PC-9 (cell line): ENCODE results near the gene CEBPZ. TPM values are rescaled to one million over a fixed set of nuclear protein-coding genes. Genes with fewer than 3 reads are reported as not detected.

ENCODE experiments used
- BruUV-seq: library from RNA; stranded (reverse); fragments of 400-500 nt; replicated peaks from 2 replicates; lab custom pipeline; 2021; lab: Mats Ljungman, UMichigan
- CTCF ChIA-PET: fragments of 300-600 bp; sonication (Branson Sonifier 250); formaldehyde crosslinking; loops from one replicate; lab custom pipeline; 2022; ENCODE audit warnings: antibody characterized with exemption; lab: Charles Lee
- POLR2A ChIA-PET: fragments of 300-600 bp; sonication (Branson Sonifier 250); formaldehyde crosslinking; loops from one replicate; lab custom pipeline; 2022; ENCODE audit warnings: antibody characterized with exemption; ENCODE audit not compliant: unreplicated experiment; lab: Charles Lee
- DNase-seq, 2 experiments: peaks; one replicate each; pipeline versions ENCODE4 v3.0.0 to v3.0.0-alpha.2; 2015 to 2022; ENCODE audit warnings: mixed read lengths in 1 of 2
- H2AFZ ChIP-seq: fragments of 200-600 bp; sonication (generic); 2 replicates; pipeline ENCODE4 v1.8.1; 2017; ENCODE audit warnings: antibody characterized with exemption
- H3F3A ChIP-seq: fragments of 200-600 bp; sonication (generic); 2 replicates; pipeline ENCODE4 v1.8.1; 2017; ENCODE audit warnings: antibody characterized with exemption, mild to moderate bottlenecking, low read depth; ENCODE audit not compliant: insufficient read depth
- H3K27ac ChIP-seq: fragments of 200-600 bp; sonication (generic); 2 replicates; pipeline ENCODE4 v1.6.1; 2016; ENCODE audit warnings: mixed run types
- H3K27me3 ChIP-seq: fragments of 200-600 bp; sonication (generic); 2 replicates; pipeline ENCODE4 v1.6.1; 2016; ENCODE audit warnings: low read depth, mixed run types; ENCODE audit not compliant: insufficient read depth
- H3K36me3 ChIP-seq: fragments of 200-600 bp; sonication (generic); 2 replicates; pipeline ENCODE4 v1.6.1; 2016; ENCODE audit warnings: low read depth, mixed run types
- H3K4me1 ChIP-seq: fragments of 200-600 bp; sonication (generic); replicated peaks from 2 replicates; pipeline ENCODE4 v1.6.1; 2016; ENCODE audit warnings: mixed run types; ENCODE audit not compliant: insufficient read depth
- H3K4me2 ChIP-seq: fragments of 200-600 bp; sonication (generic); 2 replicates; pipeline ENCODE4 v1.6.1; 2017; ENCODE audit warnings: mixed run types
- H3K4me3 ChIP-seq: fragments of 200-600 bp; sonication (generic); 2 replicates; pipeline ENCODE4 v1.6.1; 2016; ENCODE audit warnings: mixed run types
- H3K79me2 ChIP-seq: fragments of 200-600 bp; sonication (generic); 2 replicates; pipeline ENCODE4 v1.6.1; 2017; ENCODE audit warnings: low read depth, mixed run types
- H3K9me2 ChIP-seq: fragments of 200-600 bp; sonication (generic); 2 replicates; pipeline ENCODE4 v1.8.1; 2017; ENCODE audit warnings: mild to moderate bottlenecking; ENCODE audit not compliant: insufficient read depth
- H3K9me3 ChIP-seq: fragments of 200-600 bp; sonication (generic); 2 replicates; pipeline ENCODE4 v1.8.1; 2016; ENCODE audit warnings: low read depth; ENCODE audit not compliant: insufficient read depth
- H4K20me1 ChIP-seq: fragments of 200-600 bp; sonication (generic); 2 replicates; pipeline ENCODE4 v1.8.1; 2017; ENCODE audit not compliant: insufficient read depth
- EZH2 ChIP-seq: fragments of 200-600 bp; sonication (generic); IDR thresholded peaks from 2 replicates; pipeline ENCODE4 v1.8.0; 2017; ENCODE audit warnings: antibody characterized with exemption, low read depth
- intact Hi-C: fragments of 100-400 bp; cut with micrococcal nuclease; formaldehyde crosslinking; loops from one replicate; pipeline ENCODE4 v1.10.0; 2022; ENCODE audit not compliant: unreplicated experiment
- total RNA-seq: library from RNA; stranded (reverse); gene quantifications from 2 replicates; pipeline ENCODE4 v1.2.3, GENCODE V29; 2021
- TF ChIP-seq, protein P1 (sequence below): fragments of 200-600 bp; sonication (generic); conservative IDR thresholded peaks from 2 replicates; pipeline ENCODE4 v1.6.1; 2017; ENCODE audit warnings: mixed run types, antibody characterized with exemption, mild to moderate bottlenecking, moderate library complexity

Gene CEBPZ
- total RNA-seq, 1 experiment from 2014 or later = 35.7 TPM

DNA sequence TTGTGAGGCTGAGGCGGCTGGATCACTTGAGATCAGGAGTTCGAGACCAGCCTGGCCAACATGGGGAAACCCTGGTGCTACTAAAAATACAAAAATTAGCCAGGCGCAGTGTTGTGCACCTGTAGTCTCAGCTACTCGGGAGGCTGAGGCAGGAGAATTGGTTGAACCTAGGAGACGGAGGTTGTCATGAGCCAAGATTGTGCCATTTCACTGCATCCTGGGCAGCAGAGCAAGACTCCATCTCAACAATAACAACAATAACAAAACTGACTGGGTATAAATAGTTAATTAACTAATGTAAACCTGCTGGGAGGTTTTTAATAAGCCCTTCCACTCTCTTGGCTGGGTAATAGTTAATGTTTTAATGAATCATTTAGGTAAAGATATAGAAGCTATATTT is 50.8 kb downstream of the CEBPZ start:
- TF ChIP-seq, protein P1, sequence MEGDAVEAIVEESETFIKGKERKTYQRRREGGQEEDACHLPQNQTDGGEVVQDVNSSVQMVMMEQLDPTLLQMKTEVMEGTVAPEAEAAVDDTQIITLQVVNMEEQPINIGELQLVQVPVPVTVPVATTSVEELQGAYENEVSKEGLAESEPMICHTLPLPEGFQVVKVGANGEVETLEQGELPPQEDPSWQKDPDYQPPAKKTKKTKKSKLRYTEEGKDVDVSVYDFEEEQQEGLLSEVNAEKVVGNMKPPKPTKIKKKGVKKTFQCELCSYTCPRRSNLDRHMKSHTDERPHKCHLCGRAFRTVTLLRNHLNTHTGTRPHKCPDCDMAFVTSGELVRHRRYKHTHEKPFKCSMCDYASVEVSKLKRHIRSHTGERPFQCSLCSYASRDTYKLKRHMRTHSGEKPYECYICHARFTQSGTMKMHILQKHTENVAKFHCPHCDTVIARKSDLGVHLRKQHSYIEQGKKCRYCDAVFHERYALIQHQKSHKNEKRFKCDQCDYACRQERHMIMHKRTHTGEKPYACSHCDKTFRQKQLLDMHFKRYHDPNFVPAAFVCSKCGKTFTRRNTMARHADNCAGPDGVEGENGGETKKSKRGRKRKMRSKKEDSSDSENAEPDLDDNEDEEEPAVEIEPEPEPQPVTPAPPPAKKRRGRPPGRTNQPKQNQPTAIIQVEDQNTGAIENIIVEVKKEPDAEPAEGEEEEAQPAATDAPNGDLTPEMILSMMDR = no peak
- TF ChIP-seq EZH2 = no peak
- BruUV-seq = no TSS peak
- CTCF ChIA-PET = no interaction called here

DNA sequence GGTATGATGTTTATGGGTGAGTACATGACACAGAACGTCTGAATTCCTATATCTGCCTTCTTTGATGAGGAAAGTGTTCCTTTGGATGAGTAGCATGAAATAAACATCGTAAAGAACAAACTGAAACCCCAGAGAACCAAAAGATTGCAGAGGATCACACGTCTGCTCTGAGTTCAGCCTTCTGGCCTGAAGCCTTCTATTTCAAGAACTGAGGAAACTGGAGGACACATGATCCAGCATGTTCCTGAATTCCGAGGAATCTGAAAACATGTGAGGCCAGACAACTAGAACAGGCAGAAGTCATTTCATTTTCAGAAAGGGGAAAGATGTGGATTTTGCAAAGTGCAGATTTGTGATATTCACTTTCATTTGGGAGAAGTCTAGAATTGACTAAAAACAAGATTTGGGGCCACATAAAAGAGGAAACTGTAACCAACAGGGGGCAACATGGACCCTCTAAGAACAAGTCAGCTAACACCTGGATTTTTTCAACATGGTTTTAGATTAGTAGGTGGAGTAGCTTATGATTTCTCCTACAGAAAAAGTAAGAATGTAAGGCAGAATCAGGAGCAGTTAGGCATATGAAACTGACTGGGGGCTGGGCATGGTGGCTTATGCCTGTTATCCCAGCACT is 51.3 kb downstream of the CEBPZ start:
- Histone ChIP-seq H3K9me3 (no peaks in the 10 kb centered on the region), H3K4me2 (no peak overlapping the region), H3K27ac (no peak overlapping the region), H3K36me3 (no peaks in the 10 kb centered on the region), H4K20me1 (no peaks in the 10 kb centered on the region), H3K79me2 (no peaks in the 10 kb centered on the region), H2AFZ (no peak overlapping the region), H3K4me3 (no peak overlapping the region), H3F3A (peaks cover 6% of the 10 kb centered on the region; the same call in 1 of the 2 replicates), H3K27me3 (no peaks in the 10 kb centered on the region), H3K9me2 (no peaks in the 10 kb centered on the region), H3K4me1 (peaks cover 15% of the 10 kb centered on the region)
- ChIA-PET POLR2A (no interaction called here), CTCF (no interaction called here)
- BruUV-seq = no TSS peak
- intact Hi-C loops = no loop called here
- no peak for DNase-seq
- no peak for TF ChIP-seq EZH2
- TF ChIP-seq, protein P1 = no peak

More for the DNA sequence above, 50.8 kb downstream of the CEBPZ start:
- no peak overlapping the region for H2AFZ ChIP-seq
- H4K20me1 ChIP-seq = no peaks in the 10 kb centered on the region
- H3K4me3 ChIP-seq = no peak overlapping the region
- H3K27me3 ChIP-seq = no peaks in the 10 kb centered on the region
- peaks cover 15% of the 10 kb centered on the region for H3K4me1 ChIP-seq
- peaks cover 6% of the 10 kb centered on the region; the same call in 1 of the 2 replicates for H3F3A ChIP-seq
- no peak overlapping the region for H3K4me2 ChIP-seq
- no peak for DNase-seq
- H3K79me2 ChIP-seq = no peaks in the 10 kb centered on the region
- POLR2A ChIA-PET = no interaction called here
- no peak overlapping the region for H3K27ac ChIP-seq
- H3K36me3 ChIP-seq = no peaks in the 10 kb centered on the region
- intact Hi-C loops = no loop called here
- no peaks in the 10 kb centered on the region for H3K9me2 ChIP-seq
- no peaks in the 10 kb centered on the region for H3K9me3 ChIP-seq

DNA sequence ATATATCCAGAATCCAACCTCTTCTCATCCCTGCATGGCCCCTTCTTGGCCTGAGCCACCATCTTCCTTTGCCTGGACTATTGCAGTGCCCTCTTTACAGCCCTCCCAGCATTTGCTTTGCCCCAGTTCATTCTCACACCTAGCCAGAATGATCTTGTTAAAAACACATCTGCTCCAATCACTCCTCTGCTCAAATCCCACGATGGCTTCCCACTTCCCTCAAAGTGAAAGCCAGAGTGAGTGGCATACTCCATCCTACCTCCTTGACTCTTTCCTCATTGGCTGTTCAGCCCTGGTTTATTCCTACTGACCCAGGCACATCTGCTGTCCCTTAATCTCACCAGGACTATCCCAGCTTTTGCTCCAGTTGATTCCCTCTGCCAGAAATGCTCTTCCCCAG is 57.7 kb downstream of the CEBPZ start:
- POLR2A ChIA-PET = no interaction called here
- BruUV-seq = no TSS peak
- H3F3A ChIP-seq = no peaks in the 10 kb centered on the region
- H3K4me2 ChIP-seq = no peak overlapping the region
- no peaks in the 10 kb centered on the region for H4K20me1 ChIP-seq
- H3K9me2 ChIP-seq = no peaks in the 10 kb centered on the region
- no peak for DNase-seq
- H3K36me3 ChIP-seq = no peaks in the 10 kb centered on the region
- H3K79me2 ChIP-seq = no peaks in the 10 kb centered on the region
- CTCF ChIA-PET = no interaction called here
- no peak overlapping the region for H3K27ac ChIP-seq
- H2AFZ ChIP-seq = no peak overlapping the region
- no peak for TF ChIP-seq EZH2
- TF ChIP-seq, protein P1 = no peak
- no peak overlapping the region for H3K4me3 ChIP-seq
- intact Hi-C loops = no loop called here
- H3K9me3 ChIP-seq = no peaks in the 10 kb centered on the region
- H3K27me3 ChIP-seq = no peaks in the 10 kb centered on the region
- no peaks in the 10 kb centered on the region for H3K4me1 ChIP-seq
